Subcutaneous adipose tissue (tissue), 4 donors: ENCODE results near the gene IZUMO4. TPM values are rescaled to one million over a fixed set of nuclear protein-coding genes. Genes with fewer than 3 reads are reported as not detected.

ENCODE experiments used
- CTCF ChIP-seq: fragments of 450-650 bp; IDR thresholded peaks from one replicate; pipeline ENCODE4 v1.5.1; 2016; ENCODE audit warnings: low read depth, mild to moderate bottlenecking, control low read depth, antibody characterized with exemption, moderate library complexity
- total RNA-seq, 4 donors: library from RNA; depleted of rRNA; stranded (reverse); fragments of >200 nt; gene quantifications; one replicate each; pipeline ENCODE4 v1.1.0, GENCODE V29; 2016

IZUMO4 gene
- total RNA-seq, 4 donors from 2014 or later: 2.0 to 11.1 (median 6.3) TPM

GRCh38 chr19:2111886-2112285 is 15.2 kb downstream of the IZUMO4 start:
- TF ChIP-seq CTCF: no peak

GRCh38 chr19:2112516-2113320 is 16.0 kb downstream of the IZUMO4 start:
- TF ChIP-seq CTCF: no peak

GRCh38 chr19:2113439-2114211 is 16.9 kb downstream of the IZUMO4 start:
- no peak for TF ChIP-seq CTCF

GRCh38 chr19:2114218-2114617 is 17.5 kb downstream of the IZUMO4 start:
- TF ChIP-seq CTCF: no peak

GRCh38 chr19:2114821-2115220 is 18.1 kb downstream of the IZUMO4 start:
- TF ChIP-seq CTCF: no peak

GRCh38 chr19:2115324-2115723 is 18.6 kb downstream of the IZUMO4 start:
- TF ChIP-seq CTCF: no peak

- no peak for TF ChIP-seq CTCF
These were observed 19.3 kb downstream of the IZUMO4 start for GRCh38 chr19:2115911-2116426.
